ENCODE data around the gene ZDHHC16. TPM values are rescaled to one million over a fixed set of nuclear protein-coding genes. Genes with fewer than 3 reads are reported as not detected.
"Not testable (repeated sequence)": the region's sequence is repeated elsewhere in the genome, so short reads cannot be mapped to it uniquely, and the experiment has no call there.

The ZDHHC16 gene
- total RNA-seq, 1 donor from 2014 or later = 56.5 TPM

GRCh38 chr10:97404044-97404443, 41.9 kb upstream of the ZDHHC16 start:
- peaks cover 28% of the 10 kb centered on the region for H3K4me1 ChIP-seq
- TF ChIP-seq CTCF (IDR thresholded peaks at IDR 0.05) = no peak
- H3K27ac ChIP-seq = no peak overlapping the region
- H3K4me3 ChIP-seq = no peak overlapping the region
- H3K27me3 ChIP-seq (ENCODE audit: low read depth) = no peaks in the 10 kb centered on the region
- no peaks in the 10 kb centered on the region for H3K9me3 ChIP-seq
- ATAC-seq (no peak), DNase-seq (no peak)
- no peaks in the 10 kb centered on the region for H3K36me3 ChIP-seq
- intact Hi-C loops (cut with DNase I) = no loop called here

- DNase-seq (peak; percentile 59), ATAC-seq (peak; percentile 22 to 41)
- H3K9me3 ChIP-seq = no peaks in the 10 kb centered on the region
- no peaks in the 10 kb centered on the region for H3K36me3 ChIP-seq
- intact Hi-C loops (cut with DNase I) = no loop called here
- no peak for TF ChIP-seq CTCF (IDR thresholded peaks at IDR 0.05)
- H3K27ac ChIP-seq = peak overlapping the region; percentile 62
- H3K4me3 ChIP-seq = no peak overlapping the region
- H3K27me3 ChIP-seq (ENCODE audit: low read depth) = no peaks in the 10 kb centered on the region
- peaks cover 18% of the 10 kb centered on the region for H3K4me1 ChIP-seq
These were observed 39.9 kb upstream of the ZDHHC16 start for GRCh38 chr10:97406064-97406463.

GRCh38 chr10:97406483-97406882, 39.5 kb upstream of the ZDHHC16 start:
- H3K4me3 ChIP-seq; H3K36me3 ChIP-seq; ATAC-seq; intact Hi-C loops (cut with DNase I); DNase-seq; H3K27me3 ChIP-seq (ENCODE audit: low read depth); H3K9me3 ChIP-seq: not testable (repeated sequence)
- Histone ChIP-seq H3K27ac (peak overlapping the region; percentile 62), H3K4me1 (peaks cover 16% of the 10 kb centered on the region)

- Histone ChIP-seq H3K27ac (peak overlapping the region; percentile 62), H3K4me1 (peaks cover 13% of the 10 kb centered on the region), H3K27me3 (ENCODE audit: low read depth) (no peaks in the 10 kb centered on the region), H3K4me3 (peak overlapping the region; percentile 18), H3K9me3 (no peaks in the 10 kb centered on the region), H3K36me3 (no peaks in the 10 kb centered on the region)
- TF ChIP-seq CTCF (IDR thresholded peaks at IDR 0.05) = peak; percentile 78
- peak; percentile 76 for DNase-seq
- ATAC-seq = peak; percentile 91 to 95
- intact Hi-C loops (cut with DNase I) = no loop called here
These were observed 38.6 kb upstream of the ZDHHC16 start for GRCh38 chr10:97407211-97407951.

GRCh38 chr10:97407952-97408248, 38.1 kb upstream of the ZDHHC16 start:
- peak overlapping the region; percentile 60 for H3K27ac ChIP-seq
- peaks cover 13% of the 10 kb centered on the region for H3K4me1 ChIP-seq
- intact Hi-C loops (cut with DNase I) = no loop called here
- no peak for ATAC-seq
- H3K36me3 ChIP-seq = no peaks in the 10 kb centered on the region
- DNase-seq = no peak
- H3K9me3 ChIP-seq = no peaks in the 10 kb centered on the region
- TF ChIP-seq CTCF (IDR thresholded peaks at IDR 0.05) = no peak
- H3K4me3 ChIP-seq = no peak overlapping the region
- H3K27me3 ChIP-seq (ENCODE audit: low read depth) = no peaks in the 10 kb centered on the region

GRCh38 chr10:97408496-97408992, 37.4 kb upstream of the ZDHHC16 start:
- Histone ChIP-seq H3K27me3 (ENCODE audit: low read depth) (no peaks in the 10 kb centered on the region), H3K4me1 (peaks cover 13% of the 10 kb centered on the region), H3K9me3 (no peaks in the 10 kb centered on the region), H3K36me3 (no peaks in the 10 kb centered on the region), H3K27ac (peak overlapping the region; percentile 60), H3K4me3 (no peak overlapping the region)
- intact Hi-C loops (cut with DNase I) = no loop called here
- no peak for TF ChIP-seq CTCF (IDR thresholded peaks at IDR 0.05)
- DNase-seq (no peak), ATAC-seq (peak; percentile 34 to 37)
